ENCODE results near the gene ANKRD12.

GRCh38 chr18:9278028-9278427 lies 141.4 kb downstream of the ANKRD12 start:
- no peak for TF ChIP-seq ATF6 (CRISPR knock-in tag; IDR thresholded peaks at IDR 0.05)
- no peak for TF ChIP-seq CTCF (IDR thresholded peaks at IDR 0.05)
- TF ChIP-seq CREB1 (CRISPR knock-in tag; IDR thresholded peaks at IDR 0.05), result no peak
- no peak for TF ChIP-seq ZNF423 (CRISPR knock-in tag; IDR thresholded peaks at IDR 0.05)
- no peak for TF ChIP-seq GABPB1 (CRISPR knock-in tag; IDR thresholded peaks at IDR 0.05)
- no peak for TF ChIP-seq USF1 (CRISPR knock-in tag; IDR thresholded peaks at IDR 0.05)
- no peak for TF ChIP-seq ZNF512 (CRISPR knock-in tag; IDR thresholded peaks at IDR 0.05; ENCODE audit: borderline replicate concordance)
- no peak for TF ChIP-seq RORB (CRISPR knock-in tag; IDR thresholded peaks at IDR 0.05)
- TF ChIP-seq E2F5 (CRISPR knock-in tag; IDR thresholded peaks at IDR 0.05), result no peak
- no peak for TF ChIP-seq ZNF416 (CRISPR knock-in tag; IDR thresholded peaks at IDR 0.05)
- no peak for TF ChIP-seq SP1 (CRISPR knock-in tag; conservative IDR thresholded peaks at IDR 0.05)
- no peak for TF ChIP-seq HMGXB4 (CRISPR knock-in tag; IDR thresholded peaks at IDR 0.05)
